ENCODE data around the gene ATXN10. TPM values are rescaled to one million over a fixed set of nuclear protein-coding genes. Genes with fewer than 3 reads are reported as not detected.

ATXN10 gene
- total and polyA plus RNA-seq, 2 of the 13 experiments (the other 11 are each of a cell fraction or from before 2014, with no cell fraction given) = 60.1 to 194 TPM

DNA sequence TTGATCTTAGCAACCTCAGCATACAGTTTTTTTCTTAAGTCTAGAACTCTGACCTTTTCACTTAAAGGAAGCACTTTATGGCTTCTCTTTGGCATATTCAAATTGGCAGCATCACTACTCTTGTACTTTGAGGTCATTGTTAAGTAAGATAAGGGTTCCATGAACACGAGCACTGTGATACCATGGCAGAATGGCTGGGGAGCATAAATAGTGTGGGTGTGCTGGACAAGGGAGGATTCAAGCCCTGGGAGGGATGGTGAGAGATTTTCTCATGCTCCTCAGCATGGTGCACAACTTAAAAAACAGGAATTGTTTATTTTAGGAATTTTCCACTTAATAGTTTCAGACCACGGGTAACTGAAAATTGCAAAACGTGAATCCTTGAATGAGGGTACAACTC is 111.4 kb downstream of the ATXN10 start (continued):
- TF ChIP-seq, protein P1, sequence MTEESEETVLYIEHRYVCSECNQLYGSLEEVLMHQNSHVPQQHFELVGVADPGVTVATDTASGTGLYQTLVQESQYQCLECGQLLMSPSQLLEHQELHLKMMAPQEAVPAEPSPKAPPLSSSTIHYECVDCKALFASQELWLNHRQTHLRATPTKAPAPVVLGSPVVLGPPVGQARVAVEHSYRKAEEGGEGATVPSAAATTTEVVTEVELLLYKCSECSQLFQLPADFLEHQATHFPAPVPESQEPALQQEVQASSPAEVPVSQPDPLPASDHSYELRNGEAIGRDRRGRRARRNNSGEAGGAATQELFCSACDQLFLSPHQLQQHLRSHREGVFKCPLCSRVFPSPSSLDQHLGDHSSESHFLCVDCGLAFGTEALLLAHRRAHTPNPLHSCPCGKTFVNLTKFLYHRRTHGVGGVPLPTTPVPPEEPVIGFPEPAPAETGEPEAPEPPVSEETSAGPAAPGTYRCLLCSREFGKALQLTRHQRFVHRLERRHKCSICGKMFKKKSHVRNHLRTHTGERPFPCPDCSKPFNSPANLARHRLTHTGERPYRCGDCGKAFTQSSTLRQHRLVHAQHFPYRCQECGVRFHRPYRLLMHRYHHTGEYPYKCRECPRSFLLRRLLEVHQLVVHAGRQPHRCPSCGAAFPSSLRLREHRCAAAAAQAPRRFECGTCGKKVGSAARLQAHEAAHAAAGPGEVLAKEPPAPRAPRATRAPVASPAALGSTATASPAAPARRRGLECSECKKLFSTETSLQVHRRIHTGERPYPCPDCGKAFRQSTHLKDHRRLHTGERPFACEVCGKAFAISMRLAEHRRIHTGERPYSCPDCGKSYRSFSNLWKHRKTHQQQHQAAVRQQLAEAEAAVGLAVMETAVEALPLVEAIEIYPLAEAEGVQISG (CRISPR knock-in tag; IDR thresholded peaks at IDR 0.05) = no peak
- TF ChIP-seq RAD21 (CRISPR knock-in tag; IDR thresholded peaks at IDR 0.05) = no peak
- no peak for TF ChIP-seq KDM1A (CRISPR knock-in tag; IDR thresholded peaks at IDR 0.05)
- TF ChIP-seq, protein P2, sequence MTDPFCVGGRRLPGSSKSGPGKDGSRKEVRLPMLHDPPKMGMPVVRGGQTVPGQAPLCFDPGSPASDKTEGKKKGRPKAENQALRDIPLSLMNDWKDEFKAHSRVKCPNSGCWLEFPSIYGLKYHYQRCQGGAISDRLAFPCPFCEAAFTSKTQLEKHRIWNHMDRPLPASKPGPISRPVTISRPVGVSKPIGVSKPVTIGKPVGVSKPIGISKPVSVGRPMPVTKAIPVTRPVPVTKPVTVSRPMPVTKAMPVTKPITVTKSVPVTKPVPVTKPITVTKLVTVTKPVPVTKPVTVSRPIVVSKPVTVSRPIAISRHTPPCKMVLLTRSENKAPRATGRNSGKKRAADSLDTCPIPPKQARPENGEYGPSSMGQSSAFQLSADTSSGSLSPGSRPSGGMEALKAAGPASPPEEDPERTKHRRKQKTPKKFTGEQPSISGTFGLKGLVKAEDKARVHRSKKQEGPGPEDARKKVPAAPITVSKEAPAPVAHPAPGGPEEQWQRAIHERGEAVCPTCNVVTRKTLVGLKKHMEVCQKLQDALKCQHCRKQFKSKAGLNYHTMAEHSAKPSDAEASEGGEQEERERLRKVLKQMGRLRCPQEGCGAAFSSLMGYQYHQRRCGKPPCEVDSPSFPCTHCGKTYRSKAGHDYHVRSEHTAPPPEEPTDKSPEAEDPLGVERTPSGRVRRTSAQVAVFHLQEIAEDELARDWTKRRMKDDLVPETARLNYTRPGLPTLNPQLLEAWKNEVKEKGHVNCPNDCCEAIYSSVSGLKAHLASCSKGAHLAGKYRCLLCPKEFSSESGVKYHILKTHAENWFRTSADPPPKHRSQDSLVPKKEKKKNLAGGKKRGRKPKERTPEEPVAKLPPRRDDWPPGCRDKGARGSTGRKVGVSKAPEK (CRISPR knock-in tag; IDR thresholded peaks at IDR 0.05; ENCODE audit: borderline replicate concordance) = no peak
- no peak for TF ChIP-seq ZNF263 (CRISPR knock-in tag; IDR thresholded peaks at IDR 0.05)
- no peak for TF ChIP-seq ETV6 (CRISPR knock-in tag; conservative IDR thresholded peaks at IDR 0.05)
- TF ChIP-seq, protein P3, sequence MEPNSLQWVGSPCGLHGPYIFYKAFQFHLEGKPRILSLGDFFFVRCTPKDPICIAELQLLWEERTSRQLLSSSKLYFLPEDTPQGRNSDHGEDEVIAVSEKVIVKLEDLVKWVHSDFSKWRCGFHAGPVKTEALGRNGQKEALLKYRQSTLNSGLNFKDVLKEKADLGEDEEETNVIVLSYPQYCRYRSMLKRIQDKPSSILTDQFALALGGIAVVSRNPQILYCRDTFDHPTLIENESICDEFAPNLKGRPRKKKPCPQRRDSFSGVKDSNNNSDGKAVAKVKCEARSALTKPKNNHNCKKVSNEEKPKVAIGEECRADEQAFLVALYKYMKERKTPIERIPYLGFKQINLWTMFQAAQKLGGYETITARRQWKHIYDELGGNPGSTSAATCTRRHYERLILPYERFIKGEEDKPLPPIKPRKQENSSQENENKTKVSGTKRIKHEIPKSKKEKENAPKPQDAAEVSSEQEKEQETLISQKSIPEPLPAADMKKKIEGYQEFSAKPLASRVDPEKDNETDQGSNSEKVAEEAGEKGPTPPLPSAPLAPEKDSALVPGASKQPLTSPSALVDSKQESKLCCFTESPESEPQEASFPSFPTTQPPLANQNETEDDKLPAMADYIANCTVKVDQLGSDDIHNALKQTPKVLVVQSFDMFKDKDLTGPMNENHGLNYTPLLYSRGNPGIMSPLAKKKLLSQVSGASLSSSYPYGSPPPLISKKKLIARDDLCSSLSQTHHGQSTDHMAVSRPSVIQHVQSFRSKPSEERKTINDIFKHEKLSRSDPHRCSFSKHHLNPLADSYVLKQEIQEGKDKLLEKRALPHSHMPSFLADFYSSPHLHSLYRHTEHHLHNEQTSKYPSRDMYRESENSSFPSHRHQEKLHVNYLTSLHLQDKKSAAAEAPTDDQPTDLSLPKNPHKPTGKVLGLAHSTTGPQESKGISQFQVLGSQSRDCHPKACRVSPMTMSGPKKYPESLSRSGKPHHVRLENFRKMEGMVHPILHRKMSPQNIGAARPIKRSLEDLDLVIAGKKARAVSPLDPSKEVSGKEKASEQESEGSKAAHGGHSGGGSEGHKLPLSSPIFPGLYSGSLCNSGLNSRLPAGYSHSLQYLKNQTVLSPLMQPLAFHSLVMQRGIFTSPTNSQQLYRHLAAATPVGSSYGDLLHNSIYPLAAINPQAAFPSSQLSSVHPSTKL (CRISPR knock-in tag; IDR thresholded peaks at IDR 0.05) = no peak
- TF ChIP-seq, protein P4, sequence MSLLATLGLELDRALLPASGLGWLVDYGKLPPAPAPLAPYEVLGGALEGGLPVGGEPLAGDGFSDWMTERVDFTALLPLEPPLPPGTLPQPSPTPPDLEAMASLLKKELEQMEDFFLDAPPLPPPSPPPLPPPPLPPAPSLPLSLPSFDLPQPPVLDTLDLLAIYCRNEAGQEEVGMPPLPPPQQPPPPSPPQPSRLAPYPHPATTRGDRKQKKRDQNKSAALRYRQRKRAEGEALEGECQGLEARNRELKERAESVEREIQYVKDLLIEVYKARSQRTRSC (CRISPR knock-in tag; IDR thresholded peaks at IDR 0.05; ENCODE audit: low read depth) = no peak
- no peak for TF ChIP-seq ZNF547 (CRISPR knock-in tag; IDR thresholded peaks at IDR 0.05)

All from HepG2 (cell line).